AML-193 (cell line): ENCODE measurements around the gene AQP4.
A peak's percentile ranks its signal among the peaks of the same experiment; 100 is the strongest.

Source experiments
- DNase-seq, 2 experiments: peaks; one replicate each; lab custom pipeline; 2025; lab: John Stamatoyannopoulos, UW

The AQP4 gene

GRCh38 chr18:26865557-26865956 lies at the start of gene AQP4:
TSS of gene AQP4 (minus strand) at chr18:26865707. CDS start at chr18:26865689, 18 bp downstream.
- no peak for DNase-seq

- DNase-seq: no peak
These were observed 46.3 kb upstream of the AQP4 start for GRCh38 chr18:26911840-26912239.

- no peak for DNase-seq
These were observed 44.2 kb upstream of the AQP4 start for GRCh38 chr18:26909599-26910290.

GRCh38 chr18:26908906-26909305 lies 43.4 kb upstream of the AQP4 start:
- no peak for DNase-seq

GRCh38 chr18:26902291-26902690 lies 36.8 kb upstream of the AQP4 start:
- no peak for DNase-seq

GRCh38 chr18:26901020-26901419 lies 35.5 kb upstream of the AQP4 start:
- no peak for DNase-seq

GRCh38 chr18:26894426-26894825 lies 28.9 kb upstream of the AQP4 start:
- no peak for DNase-seq

GRCh38 chr18:26893996-26894395 lies 28.5 kb upstream of the AQP4 start:
- no peak for DNase-seq

GRCh38 chr18:26888259-26888658 lies 22.8 kb upstream of the AQP4 start:
- DNase-seq: no peak

GRCh38 chr18:26875040-26875654 lies 9.6 kb upstream of the AQP4 start:
- peak in 1 of 2 experiments; percentile 4 for DNase-seq

- no peak for DNase-seq
These were observed 8.8 kb upstream of the AQP4 start for GRCh38 chr18:26874283-26874682.

GRCh38 chr18:26869640-26870039 lies 4.1 kb upstream of the AQP4 start:
- DNase-seq: peak in 1 of 2 experiments; percentile 1

- no peak for DNase-seq
These were observed 3.6 kb upstream of the AQP4 start for GRCh38 chr18:26868968-26869586.

GRCh38 chr18:26867471-26867870 lies 2.0 kb upstream of the AQP4 start:
- no peak for DNase-seq

GRCh38 chr18:26864658-26865057 lies 849 bp downstream of the AQP4 start:
- DNase-seq: no peak

GRCh38 chr18:26863921-26864497 lies 1.5 kb downstream of the AQP4 start:
- no peak for DNase-seq

- no peak for DNase-seq
These were observed 2.2 kb downstream of the AQP4 start for GRCh38 chr18:26863122-26863879.

GRCh38 chr18:26862084-26862483 lies 3.4 kb downstream of the AQP4 start:
- DNase-seq: no peak

- no peak for DNase-seq
These were observed 11.1 kb downstream of the AQP4 start for GRCh38 chr18:26854292-26854881.

GRCh38 chr18:26853401-26853800 lies 12.1 kb downstream of the AQP4 start:
- DNase-seq: no peak

GRCh38 chr18:26843760-26844159 lies 21.7 kb downstream of the AQP4 start:
- no peak for DNase-seq

- DNase-seq: no peak
These were observed 24.5 kb downstream of the AQP4 start for GRCh38 chr18:26840965-26841364.
